ENCODE results near the gene CALCR. TPM values are rescaled to one million over a fixed set of nuclear protein-coding genes. Genes with fewer than 3 reads are reported as not detected.

CALCR gene
- total RNA-seq, 1 experiment from 2014 or later = 0.10 TPM

- Histone ChIP-seq H3K4me3 (replicated peaks in 1 of 2; ENCODE audit: low read depth in 1 of 2, low read length in 2 of 2) (no peak overlapping the region), H3K27ac (ENCODE audit: low read depth, low read length) (no peak overlapping the region), H3K9me2 (ENCODE audit: insufficient read depth) (no peaks in the 10 kb centered on the region), H3K9ac (ENCODE audit: low read length) (no peak overlapping the region), H3K79me2 (ENCODE audit: insufficient read depth, low read length) (no peaks in the 10 kb centered on the region), H3K27me3 (ENCODE audit: insufficient read depth, low read length) (no peaks in the 10 kb centered on the region; the same call in 1 of the 2 replicates), H2AFZ (ENCODE audit: low read depth, low read length, poor library complexity, severe bottlenecking) (no peak overlapping the region), H3K4me1 (ENCODE audit: control insufficient read depth in 1 of 2, insufficient read depth in 2 of 2, low read length in 2 of 2) (no peaks in the 10 kb centered on the region), H3K9me3 (ENCODE audit: control insufficient read depth in 1 of 2, insufficient read depth in 1 of 2, low read depth in 1 of 2, low read length in 2 of 2) (no peaks in the 10 kb centered on the region), H3K4me2 (ENCODE audit: low read length) (no peak overlapping the region), H3K36me3 (ENCODE audit: control insufficient read depth in 1 of 2, insufficient read depth in 2 of 2, low read length in 2 of 2) (no peaks in the 10 kb centered on the region), H4K20me1 (ENCODE audit: insufficient read depth) (no peaks in the 10 kb centered on the region)
- POLR2A ChIA-PET = no interaction called here
- DNase-seq (ENCODE audit: low read depth, low spot score) (no peak), ATAC-seq (no peak)
- TF ChIP-seq SIN3A (IDR thresholded peaks at IDR 0.05; ENCODE audit: low read depth) (no peak), EGR1 (IDR thresholded peaks at IDR 0.05; ENCODE audit: low read depth) (no peak), JUND (IDR thresholded peaks at IDR 0.05) (no peak), FOSL1 (IDR thresholded peaks at IDR 0.05; ENCODE audit: low read depth) (no peak), EZH2 (IDR thresholded peaks at IDR 0.05) (no peak), CEBPB (IDR thresholded peaks at IDR 0.05; ENCODE audit: low read depth) (no peak), EZH2phosphoT487 (IDR thresholded peaks at IDR 0.05; ENCODE audit: borderline replicate concordance) (no peak), ZBTB33 (IDR thresholded peaks at IDR 0.05; ENCODE audit: extremely low read depth, insufficient replicate concordance, low read length) (no peak), SRF (IDR thresholded peaks at IDR 0.05; ENCODE audit: low read depth) (no peak), TCF7L2 (IDR thresholded peaks at IDR 0.05; ENCODE audit: borderline replicate concordance, extremely low read depth, insufficient read depth, insufficient read length) (no peak), ZFX (IDR thresholded peaks at IDR 0.05) (no peak), POLR2A (IDR thresholded peaks at IDR 0.05; ENCODE audit: borderline replicate concordance, extremely low read depth, insufficient read depth, insufficient read length) (no peak), ZNF274 (IDR thresholded peaks at IDR 0.05; ENCODE audit: low read depth, low read length) (no peak), CTCF (IDR thresholded peaks at IDR 0.05 in 2 of 3, conservative IDR thresholded peaks at IDR 0.05 in 1 of 3; ENCODE audit: borderline replicate concordance in 1 of 3, insufficient read depth in 1 of 3, low read depth in 2 of 3, low read length in 2 of 3) (no peak)
- CTCF ChIA-PET = no interaction called here
- intact Hi-C loops (cut with micrococcal nuclease) = no loop called here
- RAD21 ChIA-PET (ENCODE audit: low non-redundant PET in 1 of 2, low total read pairs in 2 of 2, uncharacterized antibody in 2 of 2, unreplicated experiment in 2 of 2) = no interaction called here
- BruUV-seq (replicated peaks) = no TSS peak
These were observed 26.8 kb downstream of the CALCR start for GRCh38 chr7:93547716-93548115.
